ENCODE measurements around the gene SMURF1. TPM values are rescaled to one million over a fixed set of nuclear protein-coding genes. Genes with fewer than 3 reads are reported as not detected.
A peak's percentile ranks its signal among the peaks of the same experiment; 100 is the strongest.

The SMURF1 gene
- total RNA-seq, 2 donors from 2014 or later, result 16.9 to 31.3 TPM

GRCh38 chr7:99131290-99131689 is 12.6 kb downstream of the SMURF1 start:
- intact Hi-C loops (cut with DNase I), result loop anchor here (10.0 kb wide), 3 partner anchors 46 to 184 kb away; no protein-coding TSS in a partner anchor
- Histone ChIP-seq H3K27me3 (no peaks in the 10 kb centered on the region), H3K36me3 (replicated peaks in 1 of 2; ENCODE audit: insufficient read depth in 1 of 2, low read depth in 2 of 2) (no peaks in the 10 kb centered on the region), H3K4me1 (peaks cover 81% of the 10 kb centered on the region), H3K4me3 (no peak overlapping the region), H3K27ac (no peak overlapping the region), H3K9me3 (no peaks in the 10 kb centered on the region)
- TF ChIP-seq CTCF (IDR thresholded peaks at IDR 0.05), result no peak
- TF ChIP-seq POLR2A (IDR thresholded peaks at IDR 0.05), result no peak
- WGBS, 2 donors, result 58 to 62% methylated on average over 2 of the region's 2 CpGs
- DNase-seq, result no peak
- no peak for ATAC-seq

DNA sequence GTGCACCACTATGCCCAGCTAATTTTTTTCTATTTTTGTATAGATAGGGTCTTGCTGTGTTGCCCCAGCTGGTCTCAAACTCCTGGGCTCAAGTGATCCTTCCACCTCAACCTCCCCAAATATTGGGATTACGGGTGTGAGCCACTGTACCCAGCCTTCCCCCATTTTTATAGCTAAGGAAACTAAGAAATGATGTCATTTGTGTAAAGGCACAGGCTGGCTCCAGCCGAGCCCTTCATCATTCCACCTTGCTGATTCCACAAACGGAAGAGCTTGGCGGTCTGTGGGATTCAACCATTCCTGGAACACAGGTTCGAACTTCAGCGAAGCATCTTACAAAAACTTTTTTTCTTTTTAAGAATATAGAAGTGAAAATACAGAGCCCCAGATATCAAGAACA is 14.4 kb downstream of the SMURF1 start:
- TF ChIP-seq POLR2A (IDR thresholded peaks at IDR 0.05) (no peak), CTCF (IDR thresholded peaks at IDR 0.05) (no peak)
- no peak for DNase-seq
- no peaks in the 10 kb centered on the region for H3K27me3 ChIP-seq
- H3K4me3 ChIP-seq, result no peak overlapping the region
- intact Hi-C loops (cut with DNase I), result no loop called here
- no peak for ATAC-seq
- 93 to 95% methylated on average over 6 of the region's 6 CpGs for WGBS, 2 donors
- no peaks in the 10 kb centered on the region for H3K9me3 ChIP-seq
- no peaks in the 10 kb centered on the region for H3K36me3 ChIP-seq (replicated peaks in 1 of 2; ENCODE audit: insufficient read depth in 1 of 2, low read depth in 2 of 2)
- H3K4me1 ChIP-seq, result peaks cover 81% of the 10 kb centered on the region
- H3K27ac ChIP-seq, result peak overlapping the region in 3 of 4 donors; percentile 35 to 79 (median 54)

DNA sequence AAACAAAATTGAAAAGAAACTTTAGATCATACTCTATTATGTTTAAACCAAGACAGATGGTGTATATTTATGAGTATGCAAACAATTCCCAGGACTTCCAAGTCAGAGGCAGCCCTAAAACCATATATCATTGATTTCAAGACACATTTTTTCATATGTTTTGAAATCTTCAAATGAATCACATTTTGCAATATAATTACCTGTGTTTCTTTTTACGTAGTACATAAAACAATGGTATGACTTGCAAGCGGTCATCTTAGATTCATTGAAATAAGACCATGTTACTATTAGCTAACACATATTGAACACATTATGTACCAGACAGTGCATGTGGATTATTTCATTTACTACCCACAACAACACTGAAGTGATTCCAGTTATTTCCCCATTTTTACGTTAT is 14.9 kb downstream of the SMURF1 start:
- intact Hi-C loops (cut with DNase I), result no loop called here
- TF ChIP-seq CTCF (IDR thresholded peaks at IDR 0.05) (no peak), POLR2A (IDR thresholded peaks at IDR 0.05) (no peak)

DNA sequence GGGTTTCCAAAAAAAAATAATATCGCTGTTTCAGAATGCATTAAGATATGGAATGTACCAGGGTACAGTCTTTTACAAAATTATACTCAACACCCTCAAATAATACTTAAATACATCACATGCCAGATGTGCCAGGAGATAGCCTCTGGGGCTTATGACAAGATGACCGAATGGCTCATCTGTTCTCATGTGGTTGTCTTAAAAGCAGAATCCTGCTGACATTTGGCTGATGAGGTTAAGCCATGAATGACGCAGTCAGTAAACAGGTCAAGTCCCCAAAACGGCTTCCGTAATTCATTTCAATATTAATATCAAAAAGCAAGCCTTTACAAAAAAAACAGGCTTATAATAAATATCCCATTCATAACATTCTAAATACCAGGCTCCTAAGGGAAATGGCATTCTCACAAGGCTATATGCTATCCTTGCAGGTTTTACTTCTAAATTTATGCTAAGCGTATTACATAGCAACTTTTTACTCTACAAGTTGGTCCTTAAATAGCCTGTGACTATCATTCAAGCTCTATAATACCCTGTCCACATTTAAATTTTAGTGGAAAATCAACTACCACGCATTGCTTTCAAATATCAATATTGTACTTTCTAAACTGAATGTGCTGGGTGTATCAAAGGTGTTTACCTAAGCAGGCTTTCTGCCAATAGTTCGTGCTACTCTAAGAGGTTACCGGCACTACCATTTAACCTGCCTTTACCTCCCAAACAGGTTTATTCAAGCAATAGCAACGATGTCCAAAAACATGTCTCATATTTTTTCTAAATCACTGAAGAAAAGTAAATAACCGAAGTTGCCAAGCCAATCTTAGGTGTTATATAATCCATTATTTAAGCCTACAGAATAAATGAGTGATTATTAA is 15.6 kb downstream of the SMURF1 start:
- intact Hi-C loops (cut with DNase I), result no loop called here
- 26 to 28% methylated on average over 11 of the region's 11 CpGs for WGBS, 2 donors
- TF ChIP-seq POLR2A (IDR thresholded peaks at IDR 0.05) (no peak), CTCF (IDR thresholded peaks at IDR 0.05) (peak in 1 of 7 experiments; percentile 3)
- H3K4me1 ChIP-seq, result peaks cover 82% of the 10 kb centered on the region
- peak; percentile 31 to 85 (median 58) for DNase-seq
- peak overlapping the region; percentile 35 to 79 (median 57) for H3K27ac ChIP-seq
- no peak overlapping the region for H3K4me3 ChIP-seq
- no peaks in the 10 kb centered on the region for H3K9me3 ChIP-seq
- no peaks in the 10 kb centered on the region for H3K36me3 ChIP-seq (replicated peaks in 1 of 2; ENCODE audit: insufficient read depth in 1 of 2, low read depth in 2 of 2)
- no peaks in the 10 kb centered on the region for H3K27me3 ChIP-seq
- peak; percentile 93 for ATAC-seq

More for the DNA sequence above, 14.9 kb downstream of the SMURF1 start:
- peak overlapping the region; percentile 35 to 79 (median 57) for H3K27ac ChIP-seq
- 77 to 84% methylated on average over 3 of the region's 3 CpGs for WGBS, 2 donors
- no peaks in the 10 kb centered on the region for H3K27me3 ChIP-seq
- ATAC-seq (no peak), DNase-seq (no peak)
- peaks cover 81% of the 10 kb centered on the region for H3K4me1 ChIP-seq
- H3K4me3 ChIP-seq, result no peak overlapping the region
- H3K9me3 ChIP-seq, result no peaks in the 10 kb centered on the region
- H3K36me3 ChIP-seq (replicated peaks in 1 of 2; ENCODE audit: insufficient read depth in 1 of 2, low read depth in 2 of 2), result no peaks in the 10 kb centered on the region

Data from body of pancreas (tissue), 4 donors.